ENCODE measurements around the gene ZFP3. TPM values are rescaled to one million over a fixed set of nuclear protein-coding genes. Genes with fewer than 3 reads are reported as not detected.
A peak's percentile ranks its signal among the peaks of the same experiment; 100 is the strongest.
"Not testable (repeated sequence)": the region's sequence is repeated elsewhere in the genome, so short reads cannot be mapped to it uniquely, and the experiment has no call there.

Gene ZFP3
- polyA plus RNA-seq (ENCODE audit: insufficient read length): 11.8 TPM

DNA sequence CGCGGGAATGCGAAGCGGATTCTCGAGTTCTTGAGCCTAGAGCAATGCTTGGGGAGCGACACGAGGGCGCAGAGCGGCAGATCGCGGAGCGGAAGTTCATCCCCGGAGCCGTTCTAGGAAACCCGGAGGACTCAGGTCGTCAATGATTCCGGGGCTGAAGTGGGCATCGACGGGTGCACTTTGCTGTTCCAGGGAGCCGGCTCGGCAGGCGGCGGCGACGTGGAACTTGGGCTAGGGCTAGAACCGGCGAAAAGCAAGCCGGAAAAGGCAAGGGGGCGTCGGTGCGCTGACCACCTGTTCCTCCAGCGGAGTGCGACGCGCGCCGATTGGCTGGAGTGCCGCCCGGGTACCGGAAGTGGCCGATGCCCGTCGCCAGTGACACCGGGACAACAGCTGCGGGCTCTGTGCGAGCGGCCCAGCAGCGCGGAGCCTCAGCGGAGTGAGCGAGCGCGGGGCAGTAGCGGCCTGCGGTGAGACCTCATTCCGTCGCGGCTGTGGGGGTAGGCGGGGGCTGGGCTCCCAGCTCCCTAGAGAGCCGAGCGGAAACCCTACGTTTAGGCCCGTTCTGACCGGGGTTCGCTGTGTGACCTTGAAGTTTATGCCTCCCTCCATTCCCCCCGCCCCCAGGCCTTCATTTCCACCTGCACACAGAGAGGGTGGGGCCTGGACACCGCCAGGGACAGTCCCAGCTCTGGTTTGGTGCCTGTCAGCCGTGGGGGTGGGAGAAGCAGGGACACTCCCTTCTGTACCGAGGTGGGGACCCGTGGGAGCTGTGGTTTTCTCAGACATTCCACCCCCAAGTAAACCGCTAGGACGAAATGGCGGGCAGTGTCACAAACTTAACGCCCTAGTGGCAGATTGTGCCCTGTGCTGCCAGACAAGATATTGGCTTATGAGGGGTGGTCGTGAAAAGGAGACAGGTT is at the start of gene ZFP3:
Gene ZFP3, plus strand, starts transcription at position 362 of the 923 bp plus-strand sequence. CDS start 13,038 bp downstream, outside the sequence.
- DNase-seq (ENCODE audit: low read depth): no peak

DNA sequence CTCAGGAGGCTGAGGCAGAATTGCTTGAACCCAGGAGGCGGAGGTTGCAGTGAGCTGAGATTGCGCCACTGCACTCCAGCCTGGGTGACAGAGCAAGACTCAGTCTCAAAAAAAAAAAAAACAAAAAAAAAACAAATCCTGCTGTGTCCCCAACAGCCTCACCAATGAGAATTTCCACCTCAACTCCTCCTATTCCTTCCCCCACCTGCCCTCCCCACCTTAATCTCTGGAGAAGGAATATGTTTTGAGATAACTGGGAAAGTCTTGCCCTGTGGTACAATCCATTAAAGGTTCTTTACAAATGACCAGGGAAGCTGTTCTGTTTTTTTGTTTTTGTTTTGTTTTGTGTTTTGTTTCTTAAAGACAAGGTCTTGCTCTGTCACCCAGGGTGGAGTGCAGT is 48.1 kb upstream of the ZFP3 start:
- DNase-seq (ENCODE audit: low read depth): not testable (repeated sequence)

DNA sequence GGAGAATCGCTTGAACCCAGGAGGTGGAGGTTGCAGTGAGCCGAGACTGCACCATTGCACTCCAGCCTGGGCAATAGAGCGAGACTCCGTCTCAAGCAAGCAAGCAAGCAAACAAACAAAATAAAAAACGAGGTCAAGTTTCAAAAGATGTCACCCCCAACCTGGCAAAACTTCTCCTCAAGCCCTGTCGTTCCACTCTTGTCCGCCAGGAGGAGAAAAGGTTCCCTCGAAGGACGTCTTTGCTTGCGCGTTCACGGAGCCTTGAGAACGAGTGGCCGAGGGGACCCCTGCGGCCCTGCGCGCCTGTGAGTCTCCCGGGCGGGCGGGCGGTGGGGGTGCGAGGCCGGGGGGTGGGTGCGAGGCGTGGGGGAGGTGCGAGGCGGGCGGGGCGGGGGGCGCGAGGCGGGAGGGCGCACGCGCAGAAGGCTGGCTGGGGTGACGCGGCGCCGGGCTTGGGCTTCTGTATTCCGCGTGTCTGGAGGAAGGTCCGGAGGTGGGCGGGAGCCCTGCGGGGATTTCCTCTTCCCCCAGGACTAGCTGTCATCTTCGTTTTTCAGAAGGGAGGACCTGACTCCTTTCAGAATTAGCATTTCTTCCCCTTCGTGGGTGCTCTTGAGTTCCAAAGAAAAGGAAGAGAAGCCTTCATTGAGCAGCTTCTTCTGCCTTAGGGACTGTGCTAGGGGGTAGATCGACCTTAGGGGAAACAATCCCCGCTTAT is 46.7 kb upstream of the ZFP3 start:
- peak; percentile 59 for DNase-seq (ENCODE audit: low read depth)

DNA sequence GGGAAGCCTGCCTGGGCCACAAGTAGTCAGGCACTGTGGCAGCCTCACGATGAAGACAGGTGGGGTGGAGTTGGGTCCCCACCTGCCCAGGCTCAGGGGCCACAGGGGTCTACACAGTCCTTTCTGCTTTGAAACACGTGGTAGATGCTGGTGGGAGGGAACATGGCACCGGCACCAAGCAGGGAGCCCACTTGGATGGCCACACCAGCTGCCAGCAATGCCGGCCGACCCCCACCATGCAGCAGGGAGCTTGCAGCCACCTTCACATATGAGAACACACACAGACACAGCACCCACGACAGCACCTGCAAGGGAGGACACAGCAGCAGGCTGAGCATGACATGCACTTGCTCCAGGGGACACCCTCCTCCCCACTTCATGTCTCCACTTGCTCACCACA is 45.4 kb upstream of the ZFP3 start:
- no peak for DNase-seq (ENCODE audit: low read depth)

DNA sequence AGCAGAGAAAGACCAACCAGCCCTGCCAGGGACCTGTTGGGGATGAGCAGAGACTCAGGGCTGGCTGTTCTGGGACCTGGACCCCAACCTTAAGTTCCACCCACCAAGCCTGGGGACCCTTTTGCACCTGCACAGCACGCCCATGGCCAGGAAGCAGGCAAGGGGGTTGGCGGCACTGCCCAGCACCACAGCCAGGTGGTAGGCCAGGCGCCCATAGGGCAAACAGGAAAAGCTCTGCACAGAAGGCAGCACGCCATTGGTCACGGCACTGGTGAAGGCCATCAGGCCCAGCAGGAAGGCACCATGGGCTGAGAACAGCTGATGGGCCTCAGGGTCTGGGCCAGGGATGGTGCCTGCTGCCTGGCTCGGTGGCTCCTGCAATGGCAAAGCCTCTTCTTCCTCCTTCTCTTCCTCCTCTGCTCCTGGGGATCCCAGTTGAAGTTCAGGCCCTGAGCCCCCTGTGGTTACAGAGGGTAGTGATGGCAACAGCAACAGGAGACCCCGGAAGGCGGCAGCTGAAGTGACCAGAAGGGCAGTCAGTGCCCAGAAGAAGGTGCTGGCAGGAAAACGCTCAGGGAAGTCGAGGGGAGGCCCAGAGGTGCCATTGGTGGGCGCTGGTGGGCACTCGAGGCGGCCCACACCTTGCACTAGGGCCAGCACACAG is 44.8 kb upstream of the ZFP3 start:
- no peak for DNase-seq (ENCODE audit: low read depth)

DNA sequence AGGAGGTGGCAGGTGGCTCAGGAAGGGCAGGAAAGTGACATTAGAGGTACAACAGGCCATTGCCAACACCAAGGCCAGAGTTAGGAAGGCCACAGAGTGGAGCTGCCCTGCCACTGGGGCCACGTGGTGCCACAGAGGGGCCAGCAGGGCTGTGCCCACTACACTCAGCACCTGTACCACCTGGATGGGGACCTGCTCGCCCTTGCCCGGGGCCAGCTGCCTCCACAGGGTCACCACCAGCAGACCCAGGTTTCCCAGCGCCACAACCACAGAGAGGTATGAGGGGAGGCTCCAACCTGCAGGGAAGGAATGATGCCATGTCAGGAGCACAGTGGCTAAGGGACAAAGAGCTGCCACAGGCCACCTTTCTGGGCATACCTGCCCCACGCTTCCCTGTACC is 44.2 kb upstream of the ZFP3 start:
- no peak for DNase-seq (ENCODE audit: low read depth)

DNA sequence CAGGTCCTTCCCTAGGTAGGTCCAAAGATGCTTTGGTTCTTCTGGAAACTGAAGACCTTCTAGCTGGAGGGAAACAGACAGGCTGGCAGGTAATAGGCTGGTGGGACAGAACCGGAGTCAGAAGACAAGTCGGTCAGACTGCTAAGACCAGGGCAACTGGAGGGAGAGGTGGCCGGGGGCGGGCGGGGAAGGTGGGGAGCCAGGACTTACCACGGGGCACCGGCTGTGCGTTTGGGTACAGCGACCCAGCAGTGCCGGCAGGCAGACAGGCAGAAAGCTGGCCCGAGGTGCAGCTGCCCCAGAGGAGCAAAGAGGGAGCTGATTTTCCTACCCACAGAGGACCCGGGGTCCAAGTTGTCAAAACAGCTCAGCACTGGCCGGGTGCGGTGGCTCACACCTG is 43.6 kb upstream of the ZFP3 start:
- DNase-seq (ENCODE audit: low read depth): no peak

DNA sequence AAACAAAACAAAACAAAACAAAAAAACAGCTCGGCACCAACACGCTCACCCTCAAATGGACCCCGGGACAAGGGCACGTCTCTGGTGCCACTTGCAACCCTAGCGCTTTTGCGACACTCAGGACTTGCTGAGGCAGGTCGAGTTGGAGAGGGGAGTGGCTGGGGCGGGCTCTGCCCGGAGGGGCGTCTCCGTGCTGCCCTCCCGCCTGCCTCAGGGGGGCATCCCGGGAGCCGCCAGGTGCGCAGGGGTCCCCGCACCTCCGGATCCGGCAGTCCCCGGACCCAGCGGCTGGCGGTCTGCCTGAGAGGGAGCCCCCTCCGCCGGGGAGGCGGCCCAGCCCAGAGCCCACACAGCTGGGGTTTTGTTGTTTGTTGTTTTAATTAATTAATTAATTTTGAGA is 43.0 kb upstream of the ZFP3 start, which contains the start of gene SLC52A1:
Gene SLC52A1, minus strand, starts transcription at position 112 of the 400 bp plus-strand sequence. CDS start 820 bp downstream, outside the sequence.
- no peak for DNase-seq (ENCODE audit: low read depth)

DNA sequence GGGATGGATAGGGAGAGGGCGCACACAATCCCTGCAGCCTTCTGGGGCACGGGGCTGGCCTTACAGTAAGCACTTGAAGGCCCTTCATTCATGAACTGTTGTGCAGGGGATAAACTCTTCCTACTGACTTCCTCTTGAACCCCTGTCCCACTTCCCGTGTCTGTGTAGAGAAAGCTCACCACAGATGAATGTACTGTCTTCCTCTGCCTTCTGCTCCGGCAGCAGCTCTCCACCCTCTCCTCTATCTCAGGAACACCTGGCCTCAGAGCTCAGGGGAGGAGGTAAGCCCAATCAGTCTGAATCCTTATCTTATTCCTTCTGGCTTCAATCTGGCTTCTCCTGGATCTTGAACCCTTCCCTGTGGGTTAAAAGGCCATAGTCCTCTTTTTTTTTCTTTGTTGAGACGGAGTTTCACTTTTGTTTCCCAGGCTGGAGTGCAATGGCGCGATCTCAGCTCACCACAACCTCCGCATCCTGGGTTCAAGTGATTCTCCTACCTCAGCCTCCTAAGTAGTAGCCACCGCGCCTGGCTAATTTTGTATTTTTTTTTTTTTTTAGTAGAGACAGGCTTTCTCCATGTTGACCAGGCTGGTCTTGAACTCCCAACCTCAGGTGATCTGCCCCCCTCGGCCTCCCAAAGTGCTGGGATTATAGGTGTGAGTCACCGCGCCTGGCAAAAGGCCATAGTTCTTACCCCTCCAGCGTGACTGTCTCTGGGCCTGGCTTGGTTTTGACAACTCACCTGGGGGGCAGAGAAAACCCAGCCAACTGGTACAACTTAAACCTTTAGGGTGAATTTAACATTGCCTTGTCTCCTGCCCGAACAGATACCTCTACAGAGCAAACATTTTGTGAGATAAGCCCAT is 35.9 kb upstream of the ZFP3 start:
- DNase-seq (ENCODE audit: low read depth): no peak

DNA sequence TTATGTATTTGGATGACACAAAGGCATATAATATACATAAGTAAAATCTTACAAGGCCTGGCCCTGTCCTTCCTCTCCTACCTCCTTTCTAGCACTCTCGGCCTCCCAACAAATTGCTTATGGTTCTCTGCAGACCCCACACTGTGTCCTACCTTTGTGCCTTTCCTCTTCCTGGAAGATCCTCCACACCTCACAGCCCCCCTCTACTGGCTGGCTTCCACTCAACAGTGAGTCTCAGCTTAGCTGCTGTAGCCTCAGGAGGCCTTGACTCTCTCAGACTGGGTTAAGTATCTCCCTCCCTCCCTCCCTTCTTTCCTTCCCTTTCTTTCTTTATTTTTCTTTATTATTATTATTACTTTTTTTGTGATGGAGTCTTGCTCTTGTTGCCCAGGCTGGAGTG is 34.7 kb upstream of the ZFP3 start:
- no peak for DNase-seq (ENCODE audit: low read depth)

DNA sequence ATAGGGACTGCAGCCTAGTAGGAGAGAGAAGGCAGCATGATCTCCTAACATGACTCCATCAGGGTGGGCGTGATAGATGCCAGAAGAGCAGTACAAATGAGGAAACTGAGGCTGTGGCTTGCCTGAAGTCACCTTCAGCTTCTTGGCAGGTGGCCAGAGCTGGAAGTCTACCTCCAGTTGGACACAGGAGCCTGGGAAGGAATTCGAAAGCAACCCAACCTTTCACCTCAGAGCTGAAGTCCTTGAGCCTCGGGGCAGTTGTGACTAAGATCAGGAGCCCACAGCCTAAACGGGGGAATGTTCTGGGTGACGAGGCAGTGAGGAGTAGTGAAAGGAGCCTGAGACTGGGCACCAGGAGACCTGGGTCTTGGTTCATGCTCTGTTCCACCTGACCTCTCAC is 33.6 kb upstream of the ZFP3 start:
- no peak for DNase-seq (ENCODE audit: low read depth)

DNA sequence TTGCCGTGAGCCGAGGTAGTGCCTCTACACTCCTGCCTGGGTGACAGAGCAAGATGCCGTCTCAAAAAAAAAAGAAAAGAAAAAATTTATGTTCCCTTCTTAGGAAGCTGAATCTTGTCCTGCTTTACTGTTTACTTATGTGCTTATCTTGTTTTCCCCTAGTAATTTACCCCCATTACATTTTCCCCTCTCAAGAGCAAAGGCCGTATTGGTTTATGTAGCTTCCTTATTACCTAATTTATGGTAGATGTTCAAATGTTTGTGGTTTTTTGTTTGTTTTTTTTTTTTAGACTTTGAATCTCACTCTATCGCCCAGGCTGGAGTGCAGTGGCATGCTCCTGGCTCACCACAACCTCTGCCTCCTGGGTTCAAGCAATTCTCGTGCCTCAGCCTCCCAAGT is 32.8 kb upstream of the ZFP3 start:
- no peak for DNase-seq (ENCODE audit: low read depth)

DNA sequence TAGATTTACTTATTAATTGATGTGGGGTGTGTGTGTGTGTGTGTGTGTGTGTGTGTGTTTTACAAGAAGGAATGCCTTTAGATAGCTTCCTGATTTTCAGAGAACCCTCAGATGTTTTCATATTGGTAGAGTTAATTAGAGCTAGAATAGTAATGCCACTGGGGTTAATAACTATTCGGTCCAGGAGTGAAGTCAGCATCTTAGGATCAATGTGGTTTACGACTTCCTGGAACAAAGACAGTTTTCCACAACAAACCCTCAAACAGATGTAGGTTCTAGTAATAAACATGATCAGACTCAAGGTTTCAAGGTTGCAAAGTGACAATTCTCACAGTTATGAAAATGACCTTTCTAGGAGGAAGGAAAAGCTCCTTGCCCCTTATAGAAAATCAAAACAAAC is 30.8 kb upstream of the ZFP3 start:
- no peak for DNase-seq (ENCODE audit: low read depth)

DNA sequence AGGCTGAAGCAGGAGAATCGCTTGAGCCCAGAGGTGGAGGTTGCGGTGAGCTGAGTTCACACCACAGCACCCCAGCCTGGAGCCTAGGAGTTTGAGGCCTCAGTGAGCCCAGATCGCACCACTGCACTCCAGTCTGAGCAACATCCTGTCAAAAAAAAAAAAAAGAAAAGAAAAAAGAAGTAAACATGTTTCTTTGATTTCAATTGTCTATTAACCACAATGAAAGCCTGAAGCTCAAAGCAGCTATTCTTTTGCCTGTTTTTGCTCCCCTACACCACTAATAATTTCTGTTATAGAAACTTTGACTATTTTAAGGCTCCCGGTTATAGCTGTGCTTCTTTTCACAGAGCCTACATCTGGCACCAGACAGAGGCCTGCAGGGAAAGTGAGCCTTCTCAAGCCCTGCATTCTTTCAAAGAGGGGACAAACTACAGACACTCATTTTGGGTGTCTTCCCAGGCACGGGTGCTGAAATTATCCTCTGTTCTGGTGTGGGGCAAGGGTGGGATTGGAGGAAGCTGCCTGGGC is 28.9 kb upstream of the ZFP3 start:
- DNase-seq (ENCODE audit: low read depth): no peak

DNA sequence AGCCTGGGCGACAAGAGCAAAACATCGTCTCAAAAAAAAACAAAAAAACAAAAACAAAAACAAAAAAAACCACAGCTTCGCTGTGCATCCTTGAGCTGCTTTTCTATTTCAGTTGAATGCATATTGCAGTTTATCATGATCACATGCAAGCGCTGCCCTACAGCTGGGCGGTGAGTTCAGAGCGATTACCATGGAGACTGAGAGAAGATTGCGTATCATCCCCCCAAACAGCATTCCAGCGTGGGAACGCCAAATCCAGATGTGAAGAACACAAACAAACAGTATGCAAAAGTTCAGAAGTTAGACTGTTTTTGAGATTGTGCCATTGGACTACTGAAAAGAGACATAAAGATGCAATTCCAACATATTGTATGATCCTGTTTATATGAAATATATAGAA is 28.0 kb upstream of the ZFP3 start:
- peak; percentile 68 for DNase-seq (ENCODE audit: low read depth)

DNA sequence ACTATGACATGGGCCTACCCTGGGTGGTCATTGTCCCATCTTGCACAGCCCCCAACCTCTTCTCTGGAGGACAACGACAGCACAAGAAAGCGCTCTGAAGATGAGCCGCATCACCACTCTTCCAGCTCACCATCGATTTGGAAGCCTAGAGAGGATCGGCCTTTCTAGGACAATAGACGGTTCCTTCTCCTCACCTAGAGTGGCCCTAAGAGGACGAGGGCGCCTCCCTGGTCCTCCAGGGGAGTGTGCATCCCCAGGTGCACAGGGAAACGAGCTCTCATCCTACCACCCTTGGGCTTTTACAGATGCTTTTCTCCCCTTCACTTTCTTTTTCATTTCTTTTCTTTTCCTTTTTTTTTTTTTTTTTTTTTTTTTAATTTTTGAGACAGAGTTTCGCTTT is 22.7 kb upstream of the ZFP3 start:
- no peak for DNase-seq (ENCODE audit: low read depth)

DNA sequence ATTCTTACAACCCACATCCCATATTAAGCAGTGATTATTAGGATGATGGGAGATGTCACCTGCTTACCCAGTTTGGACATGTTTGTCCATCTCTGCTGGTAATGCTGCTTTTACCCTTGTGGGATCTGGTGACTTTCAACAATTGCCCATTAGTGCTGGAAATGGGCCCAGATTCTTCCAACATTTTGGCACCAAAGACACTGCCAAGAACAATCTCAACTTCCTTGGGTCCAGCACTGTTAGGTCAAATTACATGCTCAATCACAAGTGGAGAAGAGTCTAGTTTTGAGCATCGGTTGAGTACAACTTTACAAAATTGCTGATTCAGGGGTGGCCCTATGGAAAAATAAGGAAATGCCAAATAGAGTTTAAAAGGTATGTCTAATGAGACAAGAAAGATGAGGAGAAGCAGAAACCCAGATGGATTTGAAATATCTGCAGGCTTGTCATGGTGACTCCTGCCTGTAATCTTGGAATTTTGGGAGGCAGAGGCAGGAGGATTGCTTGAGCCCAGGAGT is 13.0 kb upstream of the ZFP3 start:
- no peak for DNase-seq (ENCODE audit: low read depth)

DNA sequence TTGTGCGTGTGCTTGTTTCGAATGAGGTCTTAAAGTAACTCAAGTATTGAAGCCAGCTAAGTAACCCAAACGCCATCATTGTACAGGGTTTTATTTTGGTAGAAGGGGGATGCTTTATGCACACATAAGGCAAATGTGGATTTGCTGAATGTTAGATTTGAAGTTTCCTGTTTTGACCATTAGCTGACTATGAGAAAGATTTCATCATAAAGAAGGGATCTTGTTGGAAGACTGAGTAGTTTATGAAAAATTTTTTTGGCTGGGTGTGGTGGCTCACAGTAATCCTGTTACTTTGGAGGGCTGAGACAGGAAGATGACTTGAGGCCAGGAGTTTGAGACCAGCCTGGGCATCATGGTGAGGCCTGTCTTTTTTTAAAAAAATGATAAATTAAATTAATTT is 10.0 kb upstream of the ZFP3 start:
- DNase-seq (ENCODE audit: low read depth): no peak

DNA sequence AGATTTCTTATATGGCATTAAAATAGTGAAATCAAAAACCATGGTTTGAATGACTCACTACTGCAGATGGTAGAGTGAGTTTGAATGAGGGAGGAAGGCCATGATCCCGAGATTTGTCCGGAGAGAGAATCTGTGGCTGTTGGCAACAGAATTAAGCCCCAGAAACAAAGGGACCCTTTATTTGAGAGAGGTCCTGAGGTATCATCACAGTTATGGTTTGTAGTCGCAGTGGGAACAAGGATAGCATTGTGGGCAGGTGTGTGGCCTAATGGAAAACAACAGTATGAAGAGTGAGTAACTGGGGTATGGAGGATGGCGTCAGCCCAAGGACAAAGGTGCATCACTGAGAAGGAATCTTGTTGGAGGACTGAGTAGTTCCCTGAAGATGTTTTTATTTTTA is 8.5 kb upstream of the ZFP3 start:
- no peak for DNase-seq (ENCODE audit: low read depth)

DNA sequence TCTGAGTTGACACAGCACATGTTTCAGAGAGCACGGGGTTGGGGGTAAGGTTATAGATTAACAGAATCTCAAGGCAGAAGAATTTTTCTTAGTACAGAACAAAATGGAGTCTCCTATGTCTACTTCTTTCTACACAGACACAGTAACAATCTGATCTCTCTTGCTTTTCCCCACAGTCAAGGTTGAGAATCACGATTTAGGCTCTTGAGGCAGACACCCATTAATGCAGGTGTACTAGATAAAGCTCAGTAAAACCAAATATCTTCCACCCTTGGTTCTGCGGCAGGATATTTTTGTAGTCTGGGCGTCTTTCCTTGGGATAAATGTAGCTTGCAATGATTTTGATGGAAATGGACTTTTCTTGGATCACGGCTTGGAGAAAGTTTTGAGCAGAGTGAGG is 2.8 kb upstream of the ZFP3 start:
- DNase-seq (ENCODE audit: low read depth): not testable (repeated sequence)

DNA sequence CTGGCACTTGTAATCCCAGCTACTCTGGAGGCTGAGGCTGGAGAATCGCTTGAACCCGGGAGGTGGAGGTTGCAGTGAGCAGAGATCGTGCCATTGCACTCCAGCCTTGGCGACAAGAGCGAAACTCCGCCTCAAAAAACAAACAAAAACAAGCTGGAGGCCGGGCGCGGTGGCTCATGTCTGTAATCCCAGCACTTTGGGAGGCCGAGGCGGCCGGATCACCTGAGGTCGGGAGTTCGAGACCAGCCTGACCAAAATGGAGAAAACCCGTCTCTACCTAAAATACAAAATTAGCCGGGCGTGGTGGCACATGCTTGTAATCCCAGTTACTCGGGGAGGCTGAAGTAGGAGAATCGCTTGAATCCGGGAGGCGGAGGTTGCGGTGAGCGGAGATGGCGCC is 992 bp upstream of the ZFP3 start:
- not testable (repeated sequence) for DNase-seq (ENCODE audit: low read depth)

All from forelimb muscle (tissue), 1 donor.